Motor neuron (in vitro differentiated cells): ENCODE data around the gene AMMECR1. TPM values are rescaled to one million over a fixed set of nuclear protein-coding genes. Genes with fewer than 3 reads are reported as not detected.

Source experiments
- ATAC-seq, 8 experiments: fragments of 200-7000 bp; cut with Tn5 transposase; replicated peaks in 6 of 8; 2 replicates each; pipeline ENCODE4 v1.8.0; 2021; ENCODE audit warnings: mild to moderate bottlenecking in 8 of 8, moderate library complexity in 8 of 8
- H3K27ac ChIP-seq, 2 donors: fragments of 250-450 bp; sonication (Bioruptor Pico); 2 replicates each; pipeline ENCODE4 v1.9.0; 2021; ENCODE audit warnings: antibody characterized with exemption in 2 of 2, mild to moderate bottlenecking in 2 of 2, moderate library complexity in 1 of 2
- H3K4me1 ChIP-seq, 2 donors: fragments of 250-450 bp; sonication (Bioruptor Pico); replicated peaks in 1 of 2; 2 replicates each; pipeline ENCODE4 v1.6.1; 2021; ENCODE audit warnings: antibody characterized with exemption in 2 of 2, mild to moderate bottlenecking in 2 of 2, moderate library complexity in 1 of 2
- H3K4me3 ChIP-seq, 5 donors: fragments of 250-450 bp; sonication (Bioruptor Pico); 2 replicates each; pipeline ENCODE4 v1.9.0; 2021; ENCODE audit warnings: antibody characterized with exemption in 5 of 5, mild to moderate bottlenecking in 5 of 5, moderate library complexity in 4 of 5
- whole genome bisulfite sequencing, 10 experiments: fragments of 450-650 bp; shearing (Covaris generic); methylation state at CpG; one replicate each; pipeline ENCODE4 v1.0.0; 2022; 5-methylcytosine and 5-hydroxymethylcytosine counted together
- in situ Hi-C, 9 experiments: fragments of 400-800 bp; cut with MboI; loops; one replicate each; pipeline ENCODE4 v1.15.0; 2021; ENCODE audit warnings: low sequenced_read_pairs in 9 of 9, low pct_unique_long_range_greater_than_20kb in 2 of 9; ENCODE audit not compliant: unreplicated experiment in 9 of 9
- total RNA-seq, 8 experiments: library from RNA; unstranded; fragments of 300-600 nt; gene quantifications; 2 replicates each; pipeline versions ENCODE4 v1.2.3 to v1.2.4, GENCODE V29; 2022

Gene AMMECR1
- total RNA-seq, 8 experiments from 2014 or later = 3.3 to 9.9 (median 5.9) TPM

DNA sequence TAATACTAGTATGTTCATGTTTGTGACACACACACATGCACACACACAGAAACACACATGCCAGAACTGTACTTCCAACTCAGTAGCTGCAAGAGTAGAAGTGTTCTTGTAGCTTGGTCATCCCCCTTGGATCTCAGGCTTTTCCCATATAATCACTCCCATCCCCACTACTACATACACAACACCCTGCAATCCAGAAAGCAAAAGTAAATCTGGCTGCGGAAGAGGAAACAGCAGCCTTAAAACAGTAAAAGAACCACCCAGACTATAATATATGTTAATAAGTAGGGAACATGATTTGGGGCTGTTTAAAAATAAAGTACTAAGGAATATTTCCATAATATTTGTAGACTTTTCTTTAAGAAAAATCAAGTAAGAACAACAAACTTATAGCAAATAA lies 103.2 kb downstream of the AMMECR1 start:
- in situ Hi-C loops = no loop called here
- Histone ChIP-seq H3K4me1 (no peaks in the 10 kb centered on the region), H3K27ac (no peak overlapping the region), H3K4me3 (no peak overlapping the region)
- WGBS, 10 experiments = 86 to 100% (median 100%) methylated on average over 1 of the region's 1 CpG; no CpG with 5 or more reads in 7 of the 10 experiments
- ATAC-seq = no peak

- no peak overlapping the region for H3K4me3 ChIP-seq
- in situ Hi-C loops = no loop called here
- ATAC-seq = no peak
- H3K27ac ChIP-seq = no peak overlapping the region
- H3K4me1 ChIP-seq = no peaks in the 10 kb centered on the region
- 86 to 100% (median 100%) methylated on average over 1 of the region's 1 CpG; no CpG with 5 or more reads in 7 of the 10 experiments for WGBS, 10 experiments
Measured at GRCh38 chrX:110213183-110213582, 104.7 kb downstream of the AMMECR1 start.

GRCh38 chrX:110212299-110212698 lies 105.6 kb downstream of the AMMECR1 start:
- Histone ChIP-seq H3K4me3 (no peak overlapping the region), H3K27ac (no peak overlapping the region), H3K4me1 (no peaks in the 10 kb centered on the region)
- in situ Hi-C loops = no loop called here
- ATAC-seq = no peak
- 34 to 100% (median 72%) methylated on average over 1 to 3 of the region's 3 CpGs; no CpG with 5 or more reads in 4 of the 10 experiments for WGBS, 10 experiments

DNA sequence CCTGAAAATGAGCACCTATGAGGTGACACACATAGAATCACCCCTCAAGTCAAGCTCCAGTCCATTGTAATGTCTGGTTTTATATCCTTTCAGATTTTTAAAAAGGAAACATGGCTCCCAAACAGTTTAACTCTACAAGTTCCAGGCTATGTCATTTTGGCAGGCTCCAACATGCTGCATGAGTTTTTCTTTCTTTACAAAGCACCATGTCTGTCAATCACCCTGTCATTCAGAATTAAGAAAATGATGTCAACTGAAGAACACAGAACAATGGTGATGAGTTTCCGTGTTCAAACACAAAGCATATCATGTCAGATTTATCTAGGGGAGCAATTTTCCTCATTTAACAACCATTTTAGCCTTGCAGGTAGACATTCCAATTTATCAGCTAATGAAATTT lies 106.5 kb downstream of the AMMECR1 start:
- no peak for ATAC-seq
- H3K27ac ChIP-seq = no peak overlapping the region

GRCh38 chrX:110210417-110211139 lies 107.3 kb downstream of the AMMECR1 start:
- Histone ChIP-seq H3K4me1 (no peaks in the 10 kb centered on the region), H3K4me3 (no peak overlapping the region), H3K27ac (no peak overlapping the region)
- in situ Hi-C loops = no loop called here
- 0 to 100% (median 67%) methylated on average over 1 to 4 of the region's 5 CpGs; no CpG with 5 or more reads in 5 of the 10 experiments for WGBS, 10 experiments
- peak in 4 of 8 experiments; percentile 25 to 52 (median 38) for ATAC-seq

More for the DNA sequence above, 106.5 kb downstream of the AMMECR1 start:
- no peak overlapping the region for H3K4me3 ChIP-seq
- no peaks in the 10 kb centered on the region for H3K4me1 ChIP-seq
- in situ Hi-C loops = no loop called here
- whole genome bisulfite sequencing, 10 experiments = 20 to 100% (median 80%) methylated on average over 1 of the region's 1 CpG; no CpG with 5 or more reads in 6 of the 10 experiments

DNA sequence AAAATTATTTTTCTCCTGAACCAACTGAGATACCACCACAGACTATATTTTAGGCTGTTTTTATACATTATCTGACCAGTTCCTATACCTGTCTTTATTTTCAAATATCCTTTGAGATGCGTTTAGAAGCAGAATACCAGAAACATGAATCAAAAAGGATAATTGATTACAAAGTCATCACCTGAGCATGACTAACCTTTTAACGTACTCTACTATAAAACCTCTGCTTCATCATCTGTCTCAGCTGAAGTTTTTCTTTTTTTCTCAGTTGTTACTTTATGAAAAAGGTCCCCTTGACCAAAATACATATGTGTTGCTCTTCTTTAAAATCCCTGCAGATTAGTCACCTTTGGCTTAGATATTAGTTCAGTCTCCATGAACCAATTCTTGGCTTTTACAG lies 109.8 kb downstream of the AMMECR1 start:
- Histone ChIP-seq H3K4me3 (no peak overlapping the region), H3K4me1 (no peaks in the 10 kb centered on the region), H3K27ac (no peak overlapping the region)
- WGBS, 10 experiments = 45 to 100% (median 83%) methylated on average over 1 to 2 of the region's 2 CpGs; no CpG with 5 or more reads in 4 of the 10 experiments
- no peak for ATAC-seq
- in situ Hi-C loops = no loop called here

DNA sequence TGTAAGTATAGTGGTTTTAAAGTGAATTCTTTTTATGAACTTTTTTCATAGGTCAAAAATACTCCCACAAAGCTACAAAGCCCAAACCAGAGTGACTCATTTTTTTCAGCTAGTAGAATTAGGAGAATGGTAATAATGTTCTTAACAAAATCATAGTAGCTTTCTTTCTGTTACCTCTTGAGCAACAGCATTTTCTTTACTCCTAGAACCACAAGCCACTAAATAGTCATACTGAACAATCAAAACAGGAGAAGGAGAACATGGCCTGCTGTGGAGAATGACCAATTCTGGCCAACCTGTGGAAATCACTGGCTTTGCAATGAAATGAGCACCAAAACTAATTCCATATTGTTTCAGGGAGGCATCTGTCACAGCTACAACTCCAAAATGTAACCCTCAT lies 112.9 kb downstream of the AMMECR1 start:
- ATAC-seq = no peak
- no peak overlapping the region for H3K27ac ChIP-seq
- H3K4me3 ChIP-seq = no peak overlapping the region
- in situ Hi-C loops = no loop called here
- no peaks in the 10 kb centered on the region for H3K4me1 ChIP-seq

DNA sequence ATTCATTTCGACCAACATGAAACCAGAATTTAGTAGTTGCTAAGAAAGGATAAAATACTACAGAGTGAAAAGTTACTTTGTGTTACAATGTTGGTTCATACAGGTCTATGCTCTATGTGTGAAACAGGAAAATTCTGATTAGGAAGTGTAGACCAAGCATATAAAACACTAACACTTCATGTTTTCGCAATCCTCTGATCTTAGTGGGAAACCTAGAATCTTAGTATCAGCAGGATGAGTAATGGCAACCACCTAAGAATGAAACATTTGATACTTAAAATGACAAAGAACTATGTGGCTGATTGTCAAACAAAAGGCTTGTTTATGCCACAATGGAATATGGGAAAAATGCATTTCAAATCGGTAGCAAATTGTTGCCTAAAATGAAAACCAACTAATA lies 116.1 kb downstream of the AMMECR1 start:
- ATAC-seq = no peak
- Histone ChIP-seq H3K4me3 (no peak overlapping the region), H3K4me1 (no peaks in the 10 kb centered on the region), H3K27ac (no peak overlapping the region)
- 42 to 100% (median 90%) methylated on average over 1 to 3 of the region's 3 CpGs; no CpG with 5 or more reads in 4 of the 10 experiments for WGBS, 10 experiments
- in situ Hi-C loops = no loop called here

GRCh38 chrX:110194977-110195376 lies 122.9 kb downstream of the AMMECR1 start:
- Histone ChIP-seq H3K27ac (no peak overlapping the region), H3K4me1 (no peaks in the 10 kb centered on the region), H3K4me3 (no peak overlapping the region)
- WGBS, 10 experiments = 35 to 80% methylated on average over 1 to 3 of the region's 3 CpGs; no CpG with 5 or more reads in 8 of the 10 experiments
- no peak for ATAC-seq
- in situ Hi-C loops = no loop called here

DNA sequence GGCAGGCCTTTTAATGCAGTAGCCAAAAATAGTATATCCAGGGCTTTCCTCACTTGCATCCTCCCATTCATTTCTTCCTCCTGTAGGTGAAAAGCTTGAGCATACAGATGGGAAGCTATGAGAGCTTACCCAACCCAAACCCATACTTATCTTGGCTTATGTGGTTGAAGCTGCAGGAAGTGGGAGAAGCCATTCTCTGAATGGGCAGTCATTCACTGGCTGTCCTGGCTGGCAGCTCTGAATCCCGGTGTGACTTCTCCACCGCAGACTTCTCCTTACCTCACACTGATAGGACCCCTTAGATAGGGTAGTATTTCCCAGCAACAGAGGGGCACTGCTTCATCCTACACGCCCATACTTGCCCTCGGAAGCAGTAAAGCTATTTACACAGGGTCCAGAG lies 125.4 kb downstream of the AMMECR1 start:
- Histone ChIP-seq H3K4me3 (no peak overlapping the region), H3K27ac (no peak overlapping the region), H3K4me1 (no peaks in the 10 kb centered on the region)
- in situ Hi-C loops = no loop called here
- WGBS, 10 experiments = 50 to 90% (median 63%) methylated on average over 2 to 4 of the region's 4 CpGs; no CpG with 5 or more reads in 7 of the 10 experiments
- no peak for ATAC-seq

DNA sequence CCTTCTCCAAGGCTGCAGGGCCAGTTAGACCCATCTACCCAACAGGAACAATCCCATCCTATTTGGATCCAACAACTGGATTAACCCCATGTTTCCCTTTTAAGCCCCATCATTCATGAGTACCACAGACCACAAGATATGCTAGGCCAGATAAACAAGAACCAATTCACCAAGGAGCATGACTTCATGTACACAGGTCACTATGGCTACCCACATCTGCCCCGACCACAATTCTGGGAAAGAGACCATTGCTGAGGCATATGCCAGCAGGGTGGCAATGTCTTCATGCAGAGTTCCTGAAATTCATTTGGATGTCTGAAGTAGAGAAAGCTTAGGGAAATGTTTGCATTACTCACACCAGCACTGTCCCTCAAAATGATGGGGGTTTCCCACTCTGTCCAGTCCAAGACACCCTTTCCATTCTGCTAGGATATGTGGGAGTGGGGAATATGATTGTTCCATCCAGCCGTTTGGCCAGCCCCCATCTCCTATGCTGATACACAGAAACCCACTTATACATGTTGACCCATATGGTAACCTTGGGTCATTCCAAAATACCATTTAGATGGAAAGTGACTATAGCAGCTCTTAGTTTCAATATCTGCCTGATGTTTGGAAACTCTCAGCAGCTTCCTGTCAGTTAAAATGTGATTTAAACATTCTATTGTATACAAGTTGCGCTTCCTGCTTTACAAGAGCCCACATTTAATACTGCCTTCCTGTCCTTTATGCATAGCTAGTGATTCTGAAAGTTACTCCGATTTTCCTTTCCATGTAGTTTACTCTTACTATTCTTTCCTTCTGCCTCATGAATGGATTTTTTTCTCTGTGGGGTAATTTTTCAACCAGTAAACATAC lies 129.0 kb downstream of the AMMECR1 start:
- Histone ChIP-seq H3K4me3 (no peak overlapping the region), H3K4me1 (no peaks in the 10 kb centered on the region), H3K27ac (no peak overlapping the region)
- ATAC-seq = no peak
- WGBS, 10 experiments = 33 to 100% (median 83%) methylated on average over 1 to 2 of the region's 4 CpGs; no CpG with 5 or more reads in 6 of the 10 experiments
- in situ Hi-C loops = no loop called here

GRCh38 chrX:110183314-110183713 lies 134.6 kb downstream of the AMMECR1 start:
- H3K4me3 ChIP-seq = no peak overlapping the region
- ATAC-seq = no peak
- H3K4me1 ChIP-seq = peaks cover 0 to 4% of the 10 kb centered on the region in 2 donors
- no peak overlapping the region for H3K27ac ChIP-seq
- in situ Hi-C loops = no loop called here
- 40 to 67% methylated on average over 1 to 2 of the region's 2 CpGs; no CpG with 5 or more reads in 8 of the 10 experiments for WGBS, 10 experiments

GRCh38 chrX:110182865-110183264 lies 135.0 kb downstream of the AMMECR1 start:
- no peak for ATAC-seq
- in situ Hi-C loops = no loop called here
- H3K4me1 ChIP-seq = peaks cover 0 to 4% of the 10 kb centered on the region in 2 donors
- WGBS, 10 experiments = 53 to 88% (median 59%) methylated on average over 1 to 5 of the region's 6 CpGs; no CpG with 5 or more reads in 7 of the 10 experiments
- no peak overlapping the region for H3K27ac ChIP-seq
- H3K4me3 ChIP-seq = no peak overlapping the region
